HS-5 (cell line): Measurements from ENCODE around the gene CLEC2D.
A peak's percentile ranks its signal among the peaks of the same experiment; 100 is the strongest.
"Not testable (repeated sequence)": the region's sequence is repeated elsewhere in the genome, so short reads cannot be mapped to it uniquely, and the experiment has no call there.

Experiments
- DNase-seq: peaks from one replicate; pipeline ENCODE4 v3.0.0-alpha.2; 2012; ENCODE audit warnings: low read depth

CLEC2D gene

DNA sequence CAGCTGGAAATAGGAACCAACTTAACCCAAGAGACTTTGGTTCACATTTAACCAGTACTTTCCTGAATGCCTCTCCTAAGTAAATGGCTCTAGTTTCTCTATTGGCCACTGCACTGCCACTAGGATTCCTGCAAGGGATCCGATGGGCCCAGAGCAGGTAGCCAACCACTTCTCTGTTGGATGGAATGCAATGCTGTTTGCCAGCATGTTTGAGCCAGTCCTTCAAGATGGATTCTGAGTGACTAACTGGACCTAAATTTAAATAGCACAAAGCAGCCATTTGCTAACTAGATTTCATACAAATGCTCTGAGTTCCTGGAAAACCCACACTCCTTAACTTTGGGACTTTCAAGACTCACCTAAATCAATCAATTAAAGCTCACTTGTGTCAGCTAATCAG, 9.5 kb upstream of the CLEC2D start:
- no peak for DNase-seq

DNA sequence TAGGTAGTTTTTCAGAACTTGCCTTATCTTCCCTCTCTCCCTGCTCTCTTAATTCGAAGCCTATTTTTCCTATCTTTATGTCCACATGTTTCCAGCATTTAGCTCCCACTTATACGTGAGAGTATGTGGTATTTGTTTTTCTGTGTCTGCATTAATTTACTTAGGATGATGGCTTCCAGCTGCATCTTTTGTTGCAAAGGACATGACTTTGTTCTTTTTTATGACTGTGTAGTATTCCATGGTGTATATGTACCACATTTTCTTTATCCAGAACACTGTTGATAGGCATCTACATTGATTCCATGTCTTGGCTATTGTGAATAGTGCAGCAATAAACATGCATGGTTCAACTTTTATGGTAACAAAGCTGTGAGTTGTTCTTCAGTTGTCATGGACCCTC, 7.8 kb upstream of the CLEC2D start:
- no peak for DNase-seq

GRCh38 chr12:9662488-9662887, 7.0 kb upstream of the CLEC2D start:
- DNase-seq: no peak

- DNase-seq: no peak
Measured at GRCh38 chr12:9667403-9668160, 1.9 kb upstream of the CLEC2D start.

DNA sequence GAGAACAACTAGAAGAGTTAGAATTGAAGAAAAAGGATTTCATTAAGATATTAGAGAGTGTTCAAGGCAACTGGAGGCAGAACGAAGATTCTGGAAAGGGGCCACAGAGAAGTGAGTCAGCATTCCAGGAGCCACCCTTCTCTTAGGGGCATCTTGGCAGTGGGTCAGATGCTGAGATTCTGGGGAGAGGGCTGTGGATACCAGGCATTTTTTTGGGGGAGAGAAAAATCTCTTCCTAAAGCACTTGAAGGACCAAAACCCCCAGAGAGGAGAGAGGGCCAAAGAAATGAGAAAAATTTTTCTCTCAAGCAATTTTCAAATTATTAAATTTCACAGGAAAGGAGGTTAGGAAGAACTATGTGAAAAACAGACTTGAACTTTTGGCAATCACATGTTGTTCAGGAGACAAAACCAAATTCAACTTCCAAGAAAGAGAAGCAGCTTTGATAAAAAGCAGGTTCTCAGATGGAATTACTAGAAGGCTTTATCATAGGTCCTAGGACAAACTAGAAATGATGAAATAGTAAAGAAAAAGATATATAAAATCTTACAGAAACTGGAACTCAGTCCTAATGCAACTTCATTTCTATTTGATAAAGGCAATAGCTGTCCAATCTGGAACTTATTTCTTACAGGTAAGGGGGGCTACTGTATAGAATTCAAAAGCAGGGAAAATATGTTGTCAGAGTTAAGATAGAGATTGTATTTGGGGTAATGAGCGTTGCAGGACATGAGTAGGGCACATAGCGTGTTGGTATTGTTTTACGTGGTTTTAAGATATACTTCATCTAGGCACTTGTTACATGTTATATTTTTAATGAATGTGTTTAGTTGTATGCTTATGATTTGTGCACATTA, 1.1 kb upstream of the CLEC2D start:
- no peak for DNase-seq

- DNase-seq: no peak
Measured at GRCh38 chr12:9669019-9669326, 540 bp upstream of the CLEC2D start.

- DNase-seq: not testable (repeated sequence)
Measured at GRCh38 chr12:9672340-9672739, 2.8 kb downstream of the CLEC2D start.

DNA sequence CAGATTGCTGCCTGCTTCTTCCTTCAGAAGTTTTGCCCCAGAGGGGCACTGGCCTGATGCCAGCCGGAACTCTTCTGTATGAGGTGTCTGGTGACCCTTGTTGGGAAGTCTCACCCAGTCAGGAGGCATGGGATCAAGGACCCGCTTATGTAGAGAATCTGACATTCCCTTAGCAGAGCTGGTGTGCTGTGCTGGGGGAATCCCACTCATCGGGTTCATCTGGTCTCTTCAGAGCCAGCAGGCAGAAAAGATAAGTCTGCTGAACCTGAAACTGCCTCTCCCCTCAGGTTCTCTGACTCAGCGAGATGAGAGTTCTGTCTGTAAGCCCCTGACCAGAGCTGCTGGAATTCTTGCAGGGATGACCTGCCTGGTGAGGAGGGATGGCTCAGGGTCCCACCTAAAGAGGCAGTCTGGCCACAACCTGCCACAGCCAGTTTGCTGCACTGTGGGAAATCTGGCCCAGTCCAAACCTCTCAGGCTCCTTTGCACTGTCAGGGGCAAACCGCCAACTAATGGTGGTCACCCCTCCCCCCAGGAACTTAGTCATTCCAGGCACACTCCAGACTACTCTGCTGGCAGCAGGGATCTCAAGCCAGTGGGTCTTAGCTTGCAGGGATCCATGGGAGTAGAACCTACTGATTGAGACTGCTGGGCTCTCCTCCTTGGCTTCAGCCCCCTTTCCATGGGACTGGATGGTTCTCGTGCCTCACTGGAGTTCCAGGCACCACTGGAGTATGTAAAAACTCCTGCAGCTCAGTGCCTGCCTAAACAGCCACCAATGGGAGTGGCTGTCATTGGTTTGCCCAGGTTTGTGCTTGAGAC, 4.1 kb downstream of the CLEC2D start:
- DNase-seq: peak; percentile 73

GRCh38 chr12:9674226-9674590, 4.7 kb downstream of the CLEC2D start:
- no peak for DNase-seq

GRCh38 chr12:9682508-9682907, 13.0 kb downstream of the CLEC2D start:
- DNase-seq: not testable (repeated sequence)

- not testable (repeated sequence) for DNase-seq
Measured at GRCh38 chr12:9682949-9683348, 13.4 kb downstream of the CLEC2D start.

DNA sequence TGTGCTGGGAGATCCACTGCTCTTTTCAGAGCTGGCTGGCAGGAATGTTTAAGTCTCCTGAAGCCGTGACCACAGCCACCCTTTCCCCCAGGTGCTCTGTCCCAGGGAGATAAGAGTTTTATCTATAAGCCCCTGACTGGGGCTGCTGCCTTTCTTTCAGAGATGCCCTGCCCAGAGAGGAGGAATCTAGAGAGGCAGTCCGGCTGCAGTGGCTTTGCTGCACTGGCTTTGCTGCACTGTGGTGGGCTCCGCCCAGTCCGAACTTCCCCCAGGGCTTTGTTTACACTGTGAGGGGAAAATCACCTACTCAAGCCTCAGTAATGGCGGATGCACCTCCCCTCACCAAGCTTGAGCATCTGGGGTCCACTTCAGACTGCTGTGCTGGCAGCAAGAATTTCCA, 15.9 kb downstream of the CLEC2D start:
- not testable (repeated sequence) for DNase-seq

DNA sequence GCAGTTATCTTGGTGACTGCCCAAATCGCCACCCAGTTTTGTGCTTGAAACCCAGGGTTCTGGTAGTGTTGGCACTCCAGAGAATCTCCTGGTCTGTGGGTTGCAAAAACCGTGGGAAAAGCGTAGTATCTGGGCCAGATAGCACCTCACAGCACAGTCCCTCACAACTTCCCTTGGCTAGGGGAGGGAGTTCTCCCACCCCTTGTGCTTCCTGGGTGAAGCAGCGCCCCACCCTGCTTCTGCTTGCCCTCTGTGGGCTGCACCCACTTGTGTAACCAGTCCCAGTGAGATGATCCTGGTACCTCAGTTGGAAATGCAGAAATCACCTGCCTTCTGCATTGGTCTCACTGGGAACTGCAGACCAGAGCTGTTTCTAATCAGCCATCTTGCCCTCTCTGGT, 16.4 kb downstream of the CLEC2D start:
- DNase-seq: no peak

- DNase-seq: peak; percentile 41
Measured at GRCh38 chr12:9687228-9687627, 17.7 kb downstream of the CLEC2D start.

DNA sequence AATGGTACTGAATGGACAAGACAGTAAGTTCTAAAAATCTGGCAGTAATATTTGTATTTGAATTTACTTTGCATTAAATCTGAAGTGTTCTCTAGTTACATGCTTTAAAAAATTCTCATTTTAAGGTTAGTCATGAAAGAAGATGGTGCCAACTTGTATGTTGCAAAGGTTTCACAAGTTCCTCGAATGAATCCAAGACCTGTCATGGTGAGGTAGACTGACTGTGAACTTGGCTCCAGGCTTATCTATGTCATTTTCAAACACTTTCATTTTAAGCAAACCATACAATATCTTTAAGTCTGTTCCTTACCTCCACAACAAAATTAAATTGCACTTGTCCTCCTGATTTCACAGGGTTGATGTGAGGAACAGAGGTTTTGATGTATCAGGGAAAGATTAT, 23.4 kb downstream of the CLEC2D start:
- DNase-seq: no peak

- no peak for DNase-seq
Measured at GRCh38 chr12:9694241-9694640, 24.7 kb downstream of the CLEC2D start.

GRCh38 chr12:9695150-9695549, 25.6 kb downstream of the CLEC2D start:
- not testable (repeated sequence) for DNase-seq

DNA sequence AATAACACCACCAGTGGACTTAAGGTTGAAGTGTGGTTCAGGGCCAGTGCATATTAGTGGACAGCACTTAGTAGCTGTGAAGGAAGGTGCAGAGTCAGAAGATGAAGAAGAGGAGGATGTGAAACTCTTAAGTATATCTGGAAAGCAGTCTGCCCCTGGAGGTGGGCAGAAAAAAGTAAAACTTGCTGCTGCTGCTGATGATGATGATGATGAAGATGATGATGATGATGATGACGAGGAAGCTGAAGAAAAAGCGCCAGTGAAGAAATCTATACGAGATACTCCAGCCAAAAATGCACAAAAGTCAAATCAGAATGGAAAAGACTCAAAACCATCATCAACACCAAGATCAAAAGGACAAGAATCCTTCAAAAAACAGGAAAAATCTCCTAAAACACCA, 26.1 kb downstream of the CLEC2D start:
- not testable (repeated sequence) for DNase-seq

DNA sequence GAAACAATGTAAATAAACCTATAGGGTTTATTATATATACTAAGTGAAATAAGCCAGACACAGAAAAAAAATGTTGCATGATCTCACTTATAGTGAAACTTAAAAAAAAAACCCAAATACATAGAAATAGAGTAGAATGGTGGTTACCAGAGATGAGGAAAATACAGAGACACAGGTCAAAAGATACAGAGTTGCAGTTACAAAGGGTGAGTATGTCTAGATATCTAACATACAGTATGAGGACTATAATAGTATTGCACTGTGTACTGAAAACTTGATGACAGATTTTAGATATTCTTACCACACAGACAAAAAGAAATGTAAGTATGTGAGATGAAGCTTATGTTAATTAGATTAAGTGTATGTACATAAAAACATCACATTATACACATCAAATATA, 28.1 kb downstream of the CLEC2D start:
- no peak for DNase-seq

GRCh38 chr12:9698681-9699080, 29.2 kb downstream of the CLEC2D start:
- no peak for DNase-seq

- no peak for DNase-seq
Measured at GRCh38 chr12:9699269-9699897, 29.9 kb downstream of the CLEC2D start.

DNA sequence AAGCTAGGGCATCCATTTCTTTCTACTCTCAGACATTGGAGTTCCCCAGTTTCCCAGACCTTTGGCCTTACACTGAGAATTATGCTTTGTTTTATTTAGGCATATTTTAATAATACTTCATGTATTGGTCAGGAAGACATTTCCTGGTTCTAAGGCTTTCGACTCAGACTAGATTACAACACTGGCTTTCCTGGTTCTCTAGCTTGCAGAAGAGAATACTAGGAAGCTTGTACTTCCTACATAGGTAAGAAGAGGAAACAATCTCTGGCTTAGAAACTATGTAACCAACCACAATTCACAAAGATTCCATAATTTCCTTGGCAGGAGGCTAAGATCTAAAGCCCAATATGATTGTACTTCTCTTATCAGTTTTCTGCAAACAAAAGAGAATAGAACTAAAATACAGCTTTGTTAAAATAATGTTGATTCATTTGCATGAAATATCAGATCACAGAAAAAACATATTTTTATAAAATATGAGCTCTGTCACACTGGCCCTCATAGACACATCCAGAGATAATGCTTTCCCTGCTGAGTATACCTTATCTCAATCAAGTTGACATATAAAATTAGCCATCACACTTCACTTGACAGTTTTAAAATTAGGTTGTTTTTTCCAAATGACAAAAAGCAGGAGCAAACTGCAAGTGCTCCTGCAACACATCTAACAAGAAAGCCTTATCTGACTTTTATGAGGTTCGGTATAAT, 30.5 kb downstream of the CLEC2D start:
- DNase-seq: no peak
